BJ (cell line): Measurements from ENCODE around the gene DNAH6. TPM values are rescaled to one million over a fixed set of nuclear protein-coding genes. Genes with fewer than 3 reads are reported as not detected.

Experiments used
- CTCF ChIA-PET: fragments of 350-600 bp; formaldehyde crosslinking; extraction: SDS; loops from one replicate; lab custom pipeline; 2021; ENCODE audit warnings: antibody characterized with exemption, inconsistent platforms; lab: Yijun Ruan, JAX
- POLR2A ChIA-PET: fragments of 300-600 bp; sonication (Branson Sonifier 250); formaldehyde crosslinking; extraction: SDS; loops from one replicate; lab custom pipeline; 2021; ENCODE audit warnings: antibody characterized with exemption; lab: Charles Lee
- DNase-seq: peaks from one replicate; pipeline ENCODE4 v3.0.0-alpha.2; 2011; ENCODE audit warnings: low read depth
- H3K27me3 ChIP-seq: 2 replicates; pipeline ENCODE4 v1.6.0; 2011; ENCODE audit warnings: low read length; ENCODE audit not compliant: control insufficient read depth, insufficient read depth
- H3K36me3 ChIP-seq: 2 replicates; pipeline ENCODE4 v1.5.1; 2011; ENCODE audit warnings: low read length; ENCODE audit not compliant: control insufficient read depth, insufficient read depth
- H3K4me3 ChIP-seq: 2 replicates; pipeline ENCODE4 v1.5.1; 2011; ENCODE audit warnings: low read depth, mild to moderate bottlenecking, control low read depth, low read length
- polyA plus RNA-seq: library from polyadenylated mRNA; depleted of rRNA; stranded (reverse); fragments of >200 nt; gene quantifications from 2 replicates; pipeline ENCODE4 v1.2.3, GENCODE V29; 2011
- TF ChIP-seq, protein P1 (sequence below): IDR thresholded peaks from 2 replicates; pipeline ENCODE4 v1.5.1; 2011; ENCODE audit warnings: low read depth, mild to moderate bottlenecking, control low read depth, inconsistent platforms, low read length, moderate library complexity; ENCODE audit not compliant: insufficient read depth

DNAH6 gene
- polyA plus RNA-seq, 1 experiment: 0.01 TPM

DNA sequence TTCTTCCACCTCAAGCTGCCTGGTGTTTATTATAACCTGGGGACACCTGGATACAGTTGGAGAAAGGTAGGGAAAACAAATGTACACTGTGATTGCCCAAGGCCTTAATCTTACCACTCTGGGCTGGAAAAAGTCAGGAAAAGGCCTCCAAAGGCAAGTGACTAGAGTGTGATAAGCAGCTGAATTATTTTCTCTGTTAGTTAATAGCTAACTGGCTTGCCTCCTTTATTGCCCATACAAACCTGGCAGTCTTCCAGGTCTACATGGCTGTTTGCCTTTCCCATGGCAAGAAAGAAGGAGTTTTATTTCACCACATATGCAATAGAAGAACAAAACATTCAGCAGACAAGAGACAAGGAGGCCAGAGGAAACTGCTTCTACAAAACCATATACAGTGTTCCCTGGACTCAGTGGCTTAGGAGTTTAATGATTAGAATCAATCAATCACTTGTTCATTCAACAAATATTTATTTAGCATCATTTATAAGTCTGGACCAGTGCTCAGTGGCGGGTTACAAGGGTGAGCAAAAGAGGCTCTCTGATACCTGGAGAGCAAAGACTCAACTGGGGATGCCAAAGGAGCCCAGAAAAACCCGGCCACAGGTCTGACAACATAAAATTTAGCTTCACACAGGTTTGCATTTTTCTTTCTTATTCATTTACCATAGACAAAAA lies 29.7 kb upstream of the DNAH6 start:
- Histone ChIP-seq H3K36me3 (no peaks in the 10 kb centered on the region), H3K4me3 (no peak overlapping the region), H3K27me3 (no peaks in the 10 kb centered on the region)
- TF ChIP-seq, protein P1, sequence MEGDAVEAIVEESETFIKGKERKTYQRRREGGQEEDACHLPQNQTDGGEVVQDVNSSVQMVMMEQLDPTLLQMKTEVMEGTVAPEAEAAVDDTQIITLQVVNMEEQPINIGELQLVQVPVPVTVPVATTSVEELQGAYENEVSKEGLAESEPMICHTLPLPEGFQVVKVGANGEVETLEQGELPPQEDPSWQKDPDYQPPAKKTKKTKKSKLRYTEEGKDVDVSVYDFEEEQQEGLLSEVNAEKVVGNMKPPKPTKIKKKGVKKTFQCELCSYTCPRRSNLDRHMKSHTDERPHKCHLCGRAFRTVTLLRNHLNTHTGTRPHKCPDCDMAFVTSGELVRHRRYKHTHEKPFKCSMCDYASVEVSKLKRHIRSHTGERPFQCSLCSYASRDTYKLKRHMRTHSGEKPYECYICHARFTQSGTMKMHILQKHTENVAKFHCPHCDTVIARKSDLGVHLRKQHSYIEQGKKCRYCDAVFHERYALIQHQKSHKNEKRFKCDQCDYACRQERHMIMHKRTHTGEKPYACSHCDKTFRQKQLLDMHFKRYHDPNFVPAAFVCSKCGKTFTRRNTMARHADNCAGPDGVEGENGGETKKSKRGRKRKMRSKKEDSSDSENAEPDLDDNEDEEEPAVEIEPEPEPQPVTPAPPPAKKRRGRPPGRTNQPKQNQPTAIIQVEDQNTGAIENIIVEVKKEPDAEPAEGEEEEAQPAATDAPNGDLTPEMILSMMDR: no peak
- DNase-seq: no peak
- CTCF ChIA-PET: interaction anchor here (0.9 kb wide), 1 partner anchor 440 kb away, joined by 5 read pairs; no protein-coding TSS in a partner anchor
- POLR2A ChIA-PET: interaction anchor here (0.7 kb wide), 1 partner anchor 33 kb away, joined by 3 read pairs; no protein-coding TSS in a partner anchor

DNA sequence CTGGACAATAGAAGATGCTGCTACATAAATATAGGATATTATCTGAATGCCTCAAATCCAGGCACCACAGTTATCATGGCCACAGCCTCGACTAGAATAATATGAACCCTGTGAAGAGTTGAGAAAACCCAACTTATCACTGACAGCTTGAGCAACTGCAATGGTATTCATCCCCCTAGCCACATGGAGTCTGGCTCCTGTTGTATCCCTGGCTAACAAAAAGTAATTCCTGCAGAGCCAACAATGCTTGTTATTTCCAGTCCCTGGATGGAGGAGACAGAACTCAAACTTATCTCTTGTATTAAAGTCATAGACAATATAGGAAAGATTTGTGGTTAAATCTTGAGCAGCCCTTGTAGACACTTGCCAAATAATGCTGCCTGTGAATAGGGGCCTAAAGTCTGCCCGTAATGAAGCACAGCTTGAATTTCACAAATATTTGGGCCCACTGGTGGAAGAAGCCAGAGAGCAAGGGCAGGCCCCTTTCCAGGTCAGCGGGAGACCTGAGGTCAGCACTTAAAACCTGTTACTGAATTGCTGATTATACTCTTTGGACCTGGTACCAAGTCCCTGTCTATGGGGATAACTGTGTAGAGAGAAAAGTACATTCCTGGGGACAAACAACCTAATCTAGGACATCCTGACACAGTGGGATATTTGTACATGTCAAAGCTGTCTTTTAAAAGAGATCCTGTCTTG lies 28.9 kb upstream of the DNAH6 start:
- no peak for DNase-seq
- TF ChIP-seq, protein P1: no peak
- Histone ChIP-seq H3K36me3 (no peaks in the 10 kb centered on the region), H3K27me3 (no peaks in the 10 kb centered on the region), H3K4me3 (no peak overlapping the region)
- ChIA-PET CTCF (interaction anchor here (0.7 kb wide), 1 partner anchor 439 kb away, joined by 3 read pairs; no protein-coding TSS in a partner anchor), POLR2A (no interaction called here)

DNA sequence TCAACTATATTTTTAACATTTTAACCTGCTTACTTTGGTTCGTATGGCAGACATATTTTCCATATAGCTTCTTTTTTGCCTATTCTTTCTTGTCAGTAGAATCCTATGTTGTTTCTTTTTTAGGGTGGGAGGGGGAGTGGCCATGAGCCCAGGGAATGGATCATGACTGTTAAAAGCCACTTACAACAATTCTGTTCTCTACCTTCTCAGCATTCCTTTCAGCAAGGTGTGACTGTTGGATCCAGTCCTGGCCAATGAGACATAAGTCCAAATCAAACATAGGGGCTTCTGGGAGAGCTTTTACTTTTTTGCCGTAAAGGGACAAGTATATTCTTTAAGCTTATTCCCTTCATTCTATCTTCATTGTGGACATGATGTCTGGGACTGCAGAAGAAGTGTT lies 25.0 kb upstream of the DNAH6 start:
- H3K36me3 ChIP-seq: no peaks in the 10 kb centered on the region
- DNase-seq: no peak
- H3K27me3 ChIP-seq: no peaks in the 10 kb centered on the region
- TF ChIP-seq, protein P1: no peak
- CTCF ChIA-PET: interaction anchor here (0.7 to 1.1 kb wide), 3 partner anchors 389 to 435 kb away, joined by 3 read pairs; partner anchors contain the start of gene TRABD2A
- no peak overlapping the region for H3K4me3 ChIP-seq
- POLR2A ChIA-PET: no interaction called here

DNA sequence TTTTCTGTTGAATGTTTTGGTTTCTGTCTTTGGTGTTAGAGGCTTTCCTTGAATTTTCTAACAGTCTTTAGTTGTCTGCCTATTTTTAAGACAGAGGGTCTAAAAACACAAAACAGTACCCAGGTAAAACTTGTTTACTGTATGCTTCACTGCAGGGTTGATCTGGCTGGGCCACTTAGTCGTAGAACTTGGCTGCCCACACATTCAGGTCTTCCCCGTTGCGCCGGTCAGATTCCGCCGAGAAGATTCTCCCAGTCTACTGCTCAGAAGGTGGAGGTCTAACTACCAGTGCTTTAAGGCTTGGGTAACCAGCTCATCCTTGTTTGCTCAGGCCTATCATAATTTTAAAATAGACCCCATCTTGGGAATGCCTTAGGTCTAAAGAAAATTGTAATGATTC lies 24.6 kb upstream of the DNAH6 start:
- no peak for DNase-seq
- H3K4me3 ChIP-seq: no peak overlapping the region
- H3K36me3 ChIP-seq: no peaks in the 10 kb centered on the region
- CTCF ChIA-PET: interaction anchor here (1.1 to 4.0 kb wide), 2 partner anchors 389 to 434 kb away, joined by 3 to 15 read pairs; partner anchors contain the start of gene TRABD2A
- TF ChIP-seq, protein P1: no peak
- H3K27me3 ChIP-seq: no peaks in the 10 kb centered on the region
- POLR2A ChIA-PET: no interaction called here

DNA sequence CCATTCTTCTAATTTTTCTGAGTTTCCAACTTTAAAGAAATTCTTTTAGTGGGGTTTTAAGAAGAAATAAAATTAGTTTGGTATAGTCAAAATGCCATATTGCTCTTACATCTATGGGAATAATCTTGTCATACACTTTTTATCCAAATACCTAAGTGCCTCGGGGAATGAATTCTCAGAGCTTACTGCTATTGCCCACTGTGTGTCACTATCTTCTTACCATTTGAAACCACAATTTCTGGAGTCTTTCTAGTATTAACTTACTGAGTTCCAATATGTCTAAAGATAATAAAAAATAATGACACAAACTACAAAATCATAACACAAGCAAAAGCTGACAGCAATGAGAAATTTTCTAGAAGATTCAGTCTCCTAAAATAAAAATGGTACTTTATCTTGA lies 23.7 kb upstream of the DNAH6 start:
- Histone ChIP-seq H3K36me3 (no peaks in the 10 kb centered on the region), H3K27me3 (no peaks in the 10 kb centered on the region), H3K4me3 (no peak overlapping the region)
- TF ChIP-seq, protein P1: no peak
- no peak for DNase-seq
- ChIA-PET CTCF (interaction anchor here (0.7 to 4.0 kb wide), 4 partner anchors 11 to 433 kb away, joined by 3 to 15 read pairs (median 8); no protein-coding TSS in a partner anchor), POLR2A (no interaction called here)
